ENCODE measurements around the gene SMARCA2.

GRCh38 chr9:2158766-2159430 lies 143.8 kb downstream of the SMARCA2 start:
- no peak for TF ChIP-seq POLR2A (IDR thresholded peaks at IDR 0.05; ENCODE audit: low read length)
- TF ChIP-seq GATA1 (IDR thresholded peaks at IDR 0.05; ENCODE audit: low read depth, low read length), result no peak

Measured in erythroblast (primary cell).